H1 (cell line): Measurements from ENCODE around the gene ORMDL3. TPM values are rescaled to one million over a fixed set of nuclear protein-coding genes. Genes with fewer than 3 reads are reported as not detected.

Source experiments
- CTCF ChIA-PET: fragments of 300-600 bp; sonication (Branson Sonifier 250); formaldehyde crosslinking; loops from one replicate; lab custom pipeline; 2021; ENCODE audit not compliant: partially characterized antibody; lab: Charles Lee
- POLR2A ChIA-PET: fragments of 300-600 bp; sonication (Branson Sonifier 250); formaldehyde crosslinking; loops from one replicate; lab custom pipeline; 2021; ENCODE audit warnings: inconsistent platforms; ENCODE audit not compliant: partially characterized antibody; lab: Charles Lee
- DNase-seq, 2 experiments: peaks; one replicate each; pipeline versions ENCODE4 v3.0.0 to v3.0.0-alpha.2; 2010 to 2022; ENCODE audit warnings: low spot score in 2 of 2, low read depth in 1 of 2, mixed read lengths in 1 of 2
- FAIRE-seq: peaks from 2 replicates; lab custom pipeline; 2011; peaks lifted over from hg19 to GRCh38; lab: Jason Lieb, UNC
- H2AFZ ChIP-seq: 2 replicates; pipeline ENCODE4 v1.8.1; 2012; ENCODE audit warnings: low read length, inconsistent platforms
- H2AK5ac ChIP-seq: 2 replicates; pipeline ENCODE4 v1.6.1; 2013; ENCODE audit warnings: low read depth, low read length
- H2BK120ac ChIP-seq: replicated peaks from 2 replicates; pipeline ENCODE3; 2013; ENCODE audit warnings: low read depth, low read length, inconsistent platforms
- H2BK12ac ChIP-seq: 2 replicates; pipeline ENCODE4 v1.6.1; 2013; ENCODE audit warnings: low read depth, low read length
- H2BK15ac ChIP-seq: 2 replicates; pipeline ENCODE4 v1.6.1; 2013; ENCODE audit warnings: low read length
- H2BK20ac ChIP-seq: 2 replicates; pipeline ENCODE4 v1.6.1; 2013; ENCODE audit warnings: low read length
- H2BK5ac ChIP-seq: 2 replicates; pipeline ENCODE4 v1.6.1; 2013; ENCODE audit warnings: low read depth, low read length
- H3K14ac ChIP-seq: 2 replicates; pipeline ENCODE4 v1.6.1; 2013; ENCODE audit warnings: inconsistent platforms; ENCODE audit not compliant: insufficient read length
- H3K18ac ChIP-seq: 2 replicates; pipeline ENCODE4 v1.6.1; 2013; ENCODE audit warnings: low read length; ENCODE audit errors: extremely low read depth
- H3K23ac ChIP-seq: 2 replicates; pipeline ENCODE4 v1.6.1; 2013; ENCODE audit warnings: inconsistent platforms; ENCODE audit not compliant: insufficient read length
- H3K23me2 ChIP-seq: 2 replicates; pipeline ENCODE4 v1.6.1; 2013; ENCODE audit warnings: low read depth, low read length
- H3K27ac ChIP-seq: 2 replicates; pipeline ENCODE4 v1.6.1; 2011; ENCODE audit warnings: low read depth, low read length, inconsistent platforms
- H3K27me3 ChIP-seq, 4 experiments: replicated peaks in 1 of 4; 1 replicate in 1 of 4; 2 replicates in 3 of 4; pipeline versions ENCODE4 v1.6.1 to v1.8.1; 2011 to 2013; ENCODE audit warnings: low read length in 3 of 4, mild to moderate bottlenecking in 3 of 4, inconsistent platforms in 2 of 4, mixed read lengths in 2 of 4, moderate library complexity in 1 of 4; ENCODE audit not compliant: control insufficient read depth in 3 of 4, insufficient read depth in 3 of 4; ENCODE audit errors: extremely low read depth in 1 of 4
- H3K36me3 ChIP-seq, 4 experiments: 2 replicates each; pipeline versions ENCODE4 v1.6.1 to v1.8.1; 2011 to 2013; ENCODE audit warnings: mild to moderate bottlenecking in 4 of 4, low read length in 3 of 4, moderate library complexity in 2 of 4, control low read depth in 1 of 4, inconsistent platforms in 1 of 4; ENCODE audit not compliant: insufficient read depth in 4 of 4, control insufficient read depth in 2 of 4
- H3K4ac ChIP-seq: replicated peaks from 2 replicates; pipeline ENCODE3; 2013; ENCODE audit warnings: low read length, low read depth, mixed read lengths, inconsistent platforms; ENCODE audit not compliant: insufficient read length
- H3K4me1 ChIP-seq, 4 experiments: replicated peaks in 1 of 4; 1 replicate in 1 of 4; 2 replicates in 3 of 4; pipeline versions ENCODE4 v1.6.1 to v1.8.1; 2011 to 2013; ENCODE audit warnings: low read length in 3 of 4, inconsistent platforms in 2 of 4, mixed read lengths in 1 of 4; ENCODE audit not compliant: insufficient read depth in 4 of 4, control insufficient read depth in 3 of 4
- H3K4me2 ChIP-seq, 2 experiments: 2 replicates each; pipeline versions ENCODE4 v1.6.1 to v1.8.1; 2011 to 2013; ENCODE audit warnings: low read depth in 2 of 2, low read length in 2 of 2, control low read depth in 1 of 2, inconsistent platforms in 1 of 2, mild to moderate bottlenecking in 1 of 2; ENCODE audit not compliant: insufficient read depth in 1 of 2
- H3K4me3 ChIP-seq, 4 experiments: fragments of 200-600, 300-600 bp in 1 of 4; sonication (generic), shearing (Covaris generic), sonication (Bioruptor Twin) in 1 of 4; 2 replicates each; pipeline versions ENCODE4 v1.5.1 to v1.8.1; 2011 to 2016; ENCODE audit warnings: low read length in 4 of 4, low read depth in 3 of 4, control low read depth in 2 of 4, inconsistent platforms in 2 of 4, mild to moderate bottlenecking in 2 of 4, mixed read lengths in 1 of 4, moderate library complexity in 1 of 4; ENCODE audit not compliant: insufficient read depth in 2 of 4; ENCODE audit errors: extremely low read depth in 1 of 4
- H3K56ac ChIP-seq: replicated peaks from 2 replicates; pipeline ENCODE3; 2013; ENCODE audit warnings: low read depth, mild to moderate bottlenecking, mixed read lengths, low read length, inconsistent platforms; ENCODE audit not compliant: insufficient read length
- H3K79me1 ChIP-seq: 2 replicates; pipeline ENCODE4 v1.6.1; 2013; ENCODE audit warnings: low read depth, low read length, control low read depth
- H3K79me2 ChIP-seq, 2 experiments: 2 replicates each; pipeline versions ENCODE4 v1.6.1 to v1.8.1; 2012 to 2013; ENCODE audit warnings: low read length in 2 of 2, mild to moderate bottlenecking in 2 of 2, inconsistent platforms in 1 of 2; ENCODE audit not compliant: insufficient read depth in 2 of 2, control insufficient read depth in 1 of 2
- H3K9ac ChIP-seq, 4 experiments: replicated peaks in 1 of 4; 1 replicate in 1 of 4; 2 replicates in 3 of 4; pipeline versions ENCODE4 v1.6.1 to v1.8.1; 2011 to 2013; ENCODE audit warnings: low read depth in 3 of 4, low read length in 3 of 4, control low read depth in 2 of 4, mild to moderate bottlenecking in 2 of 4, moderate library complexity in 2 of 4, inconsistent platforms in 1 of 4; ENCODE audit errors: extremely low read depth in 1 of 4
- H3K9me3 ChIP-seq, 2 experiments: 2 replicates each; pipeline versions ENCODE4 v1.6.1 to v1.8.1; 2012 to 2013; ENCODE audit warnings: mild to moderate bottlenecking in 2 of 2, moderate library complexity in 2 of 2, control low read depth in 1 of 2, inconsistent platforms in 1 of 2, low read depth in 1 of 2, low read length in 1 of 2, mixed read lengths in 1 of 2; ENCODE audit not compliant: insufficient read depth in 2 of 2
- H4K20me1 ChIP-seq, 2 experiments: replicated peaks in 1 of 2; 2 replicates each; pipeline versions ENCODE3 to v1.8.1; 2011 to 2013; ENCODE audit warnings: inconsistent platforms in 2 of 2, low read length in 2 of 2, mild to moderate bottlenecking in 1 of 2; ENCODE audit not compliant: insufficient read depth in 2 of 2, control insufficient read depth in 1 of 2
- H4K5ac ChIP-seq: 2 replicates; pipeline ENCODE4 v1.6.1; 2013; ENCODE audit warnings: low read length, low read depth, mixed read lengths, inconsistent platforms; ENCODE audit not compliant: insufficient read length
- H4K8ac ChIP-seq: 2 replicates; pipeline ENCODE4 v1.8.0; 2013; ENCODE audit warnings: mild to moderate bottlenecking, moderate library complexity, low read length, inconsistent platforms; ENCODE audit not compliant: insufficient read depth; ENCODE audit errors: extremely low read depth
- H4K91ac ChIP-seq: replicated peaks from 2 replicates; pipeline ENCODE3; 2013; ENCODE audit warnings: low read length, mixed read lengths, inconsistent platforms; ENCODE audit not compliant: insufficient read length
- BCL11A ChIP-seq, 2 experiments: IDR thresholded peaks; one replicate each; pipeline ENCODE4 v1.6.1; 2011; ENCODE audit warnings: low read depth in 2 of 2, low read length in 2 of 2, mild to moderate bottlenecking in 2 of 2
- FOSL1 ChIP-seq: IDR thresholded peaks from 2 replicates; pipeline ENCODE4 v1.6.1; 2011; ENCODE audit warnings: mild to moderate bottlenecking, low read depth, low read length, moderate library complexity; ENCODE audit not compliant: insufficient read depth
- GTF2F1 ChIP-seq: IDR thresholded peaks from 2 replicates; pipeline ENCODE4 v1.6.1; 2012; ENCODE audit warnings: low read depth, low read length, improper control_type of control experiment, borderline replicate concordance
- HDAC2 ChIP-seq, 2 experiments: fragments of 300-600 bp in 1 of 2; sonication (generic) in 1 of 2; IDR thresholded peaks; 2 replicates each; pipeline ENCODE4 v1.6.1; 2011 to 2012; ENCODE audit warnings: low read depth in 2 of 2, low read length in 2 of 2, mild to moderate bottlenecking in 2 of 2, moderate library complexity in 2 of 2, borderline replicate concordance in 1 of 2, inconsistent platforms in 1 of 2
- HDAC6 ChIP-seq: IDR thresholded peaks from one replicate; pipeline ENCODE4 v1.7.1; 2012; ENCODE audit warnings: low read depth, mild to moderate bottlenecking, inconsistent platforms, low read length, moderate library complexity
- NANOG ChIP-seq: IDR thresholded peaks from 2 replicates; pipeline ENCODE4 v1.6.1; 2011; ENCODE audit warnings: low read length, low read depth, mild to moderate bottlenecking, inconsistent platforms; ENCODE audit not compliant: insufficient read depth, poor library complexity, severe bottlenecking
- RAD21 ChIP-seq, 2 experiments: IDR thresholded peaks in 1 of 2; conservative IDR thresholded peaks in 1 of 2; 2 replicates each; pipeline ENCODE4 v1.6.1; 2011; ENCODE audit warnings: low read depth in 2 of 2, low read length in 2 of 2, improper control_type of control experiment in 1 of 2, inconsistent platforms in 1 of 2, mild to moderate bottlenecking in 1 of 2, moderate library complexity in 1 of 2
- RXRA ChIP-seq: IDR thresholded peaks from 2 replicates; pipeline ENCODE4 v1.6.1; 2011; ENCODE audit warnings: low read depth, mild to moderate bottlenecking, low read length, moderate library complexity; ENCODE audit not compliant: insufficient read depth
- SP1 ChIP-seq: IDR thresholded peaks from 2 replicates; pipeline ENCODE4 v1.6.1; 2011; ENCODE audit warnings: low read depth, low read length
- TAF1 ChIP-seq: IDR thresholded peaks from 2 replicates; pipeline ENCODE4 v1.6.1; 2011; ENCODE audit warnings: mild to moderate bottlenecking, low read depth, low read length
- TCF12 ChIP-seq: IDR thresholded peaks from 2 replicates; pipeline ENCODE4 v1.6.1; 2011; ENCODE audit warnings: low read depth, mild to moderate bottlenecking, low read length
- WGBS, 2 experiments: shearing (Covaris generic) in 1 of 2; methylation state at CpG; one replicate each; pipeline versions ENCODE4 v1.1.6 to v1.1.7; 2013 to 2015; ENCODE audit warnings: low lambda C conversion rate in 2 of 2, mixed read lengths in 2 of 2, inconsistent platforms in 1 of 2, low coverage in 1 of 2, missing lambda C conversion rate in 1 of 2; ENCODE audit not compliant: insufficient replicate concordance in 2 of 2, insufficient coverage in 1 of 2, insufficient read length in 1 of 2; ENCODE audit errors: extremely low coverage in 1 of 2, missing lambda C conversion rate in 1 of 2; 5-methylcytosine and 5-hydroxymethylcytosine counted together
- polyA plus RNA-seq, 7 experiments: library from polyadenylated mRNA; depleted of rRNA in 3 of 7; stranded (reverse) in 5 of 7; unstranded in 2 of 7; fragments of >200 nt in 5 of 7; fragments of 200-250 nt in 2 of 7; gene quantifications; 1 replicate in 5 of 7; 2 replicates in 1 of 7; 4 replicates in 1 of 7; pipeline versions ENCODE4 v1.2.1 to v1.2.3, GENCODE V29; 2011 to 2013; ENCODE audit warnings: missing spikeins in 2 of 7, mixed read lengths in 2 of 7
- total RNA-seq: library from RNA; stranded (reverse); fragmentation: NEBNext Ultra II Directional; extraction: Animal tissue kit (Norgen Biotek cat#: 25700); gene quantifications from 2 replicates; pipeline ENCODE4 v1.2.1, GENCODE V29; 2021
- TF ChIP-seq, protein P1 (sequence below): IDR thresholded peaks from 2 replicates; pipeline ENCODE4 v1.6.1; 2012; ENCODE audit warnings: inconsistent platforms

Gene ORMDL3
- total and polyA plus RNA-seq, 2 of the 8 experiments (the other 6 are each of a cell fraction or from before 2014, with no cell fraction given), result 50.4 to 108 TPM

DNA sequence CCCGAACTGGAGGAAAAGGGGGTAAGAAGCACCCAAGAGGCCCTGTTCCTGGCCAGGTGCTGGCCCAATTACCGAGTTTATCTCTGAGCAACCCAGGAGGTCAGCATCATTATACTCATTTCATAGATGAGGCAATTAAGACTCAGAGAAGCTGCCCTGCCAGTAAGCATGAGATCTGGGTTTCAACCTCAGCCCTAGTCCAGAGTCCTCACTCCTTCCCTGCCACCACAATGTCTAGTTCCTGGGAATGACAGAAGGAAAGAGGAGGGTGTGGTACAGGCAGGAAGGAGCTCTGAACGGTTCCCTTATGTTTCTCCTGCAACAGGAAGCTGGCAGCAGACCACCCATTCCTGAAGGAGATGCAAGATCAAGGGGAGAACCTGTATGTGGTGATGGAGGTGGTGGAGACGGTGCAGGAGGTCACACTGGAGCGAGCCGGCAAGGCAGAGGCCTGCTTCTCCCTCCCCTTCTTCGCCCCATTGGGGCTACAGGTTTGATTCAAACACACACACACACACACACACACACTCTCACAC is 42.8 kb upstream of the ORMDL3 start:
- Histone ChIP-seq H4K91ac (no peak overlapping the region), H2BK12ac (no peak overlapping the region), H3K79me2 (no peaks in the 10 kb centered on the region), H3K56ac (no peak overlapping the region), H3K23me2 (no peaks in the 10 kb centered on the region), H3K4ac (no peak overlapping the region), H3K18ac (no peak overlapping the region), H3K4me1 (no peaks in the 10 kb centered on the region), H4K20me1 (no peaks in the 10 kb centered on the region), H3K23ac (no peak overlapping the region), H3K27me3 (peaks cover 0 to 3% (median 1%) of the 10 kb centered on the region in 4 experiments; a peak in 3 of 7 replicates), H2BK5ac (no peak overlapping the region), H4K5ac (no peak overlapping the region), H3K36me3 (no peaks in the 10 kb centered on the region), H2BK15ac (no peak overlapping the region), H3K4me3 (no peak overlapping the region), H4K8ac (peak overlapping the region; percentile 11; the same call in 1 of the 2 replicates), H3K9me3 (no peaks in the 10 kb centered on the region), H3K4me2 (no peak overlapping the region), H2AFZ (no peak overlapping the region), H3K27ac (no peak overlapping the region), H2BK120ac (no peak overlapping the region), H2BK20ac (no peak overlapping the region), H3K79me1 (no peaks in the 10 kb centered on the region), H2AK5ac (no peak overlapping the region), H3K9ac (no peak overlapping the region; a peak in 1 of 7 replicates), H3K14ac (no peak overlapping the region)
- FAIRE-seq (no peak), DNase-seq (no peak)
- ChIA-PET CTCF (interaction anchor here (1.1 to 11.9 kb wide), 4 partner anchors 10 to 124 kb away, joined by 3 to 96 read pairs (median 6); partner anchors contain the start of genes GSDMA and PSMD3), POLR2A (interaction anchor here (0.7 kb wide), 1 partner anchor 12 kb away, joined by 3 read pairs; no protein-coding TSS in a partner anchor)
- 87% methylated on average over 6 of the region's 7 CpGs; no CpG with 5 or more reads in 1 of the 2 experiments for WGBS, 2 experiments
- TF ChIP-seq BCL11A (IDR thresholded peaks at IDR 0.05; ENCODE audit: low read depth in 2 of 2, low read length in 2 of 2) (no peak), TAF1 (no peak), GTF2F1 (no peak), RXRA (no peak), NANOG (no peak), FOSL1 (no peak), HDAC6 (no peak), SP1 (no peak), HDAC2 (IDR thresholded peaks at IDR 0.05; ENCODE audit: borderline replicate concordance in 1 of 2, low read depth in 2 of 2, low read length in 2 of 2) (no peak), TCF12 (no peak), RAD21 (IDR thresholded peaks at IDR 0.05 in 1 of 2, conservative IDR thresholded peaks at IDR 0.05 in 1 of 2; ENCODE audit: low read depth in 2 of 2, low read length in 2 of 2) (no peak)
- TF ChIP-seq, protein P1, sequence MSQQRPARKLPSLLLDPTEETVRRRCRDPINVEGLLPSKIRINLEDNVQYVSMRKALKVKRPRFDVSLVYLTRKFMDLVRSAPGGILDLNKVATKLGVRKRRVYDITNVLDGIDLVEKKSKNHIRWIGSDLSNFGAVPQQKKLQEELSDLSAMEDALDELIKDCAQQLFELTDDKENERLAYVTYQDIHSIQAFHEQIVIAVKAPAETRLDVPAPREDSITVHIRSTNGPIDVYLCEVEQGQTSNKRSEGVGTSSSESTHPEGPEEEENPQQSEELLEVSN, result no peak
